Measurements from ENCODE around the gene RAB39B. TPM values are rescaled to one million over a fixed set of nuclear protein-coding genes. Genes with fewer than 3 reads are reported as not detected.
"Not testable (repeated sequence)": the region's sequence is repeated elsewhere in the genome, so short reads cannot be mapped to it uniquely, and the experiment has no call there.

Gene RAB39B
- polyA plus RNA-seq, 1 donor (not counting 4 experiments of a cell fraction or from before 2014, with no cell fraction given): 0.07 TPM

- Histone ChIP-seq H3K9me1 (ENCODE audit: control insufficient read depth, extremely low read depth, insufficient read depth, low read length) (no peaks in the 10 kb centered on the region), H3K36me3 (ENCODE audit: control insufficient read depth in 2 of 2, extremely low read depth in 1 of 2, insufficient read depth in 2 of 2, low read length in 2 of 2) (peaks cover 3 to 5% of the 10 kb centered on the region in 2 experiments), H4K20me1 (ENCODE audit: control insufficient read depth, extremely low read depth, insufficient read depth, low read length) (no peaks in the 10 kb centered on the region), H3K9me3 (ENCODE audit: control insufficient read depth, low read depth, low read length) (no peaks in the 10 kb centered on the region), H3K27me3 (ENCODE audit: control insufficient read depth, extremely low read depth, insufficient read depth, low read length) (no peaks in the 10 kb centered on the region), H3K4me1 (ENCODE audit: control insufficient read depth, extremely low read depth, insufficient read depth, low read length) (peaks cover 7% of the 10 kb centered on the region), H3K79me2 (ENCODE audit: control insufficient read depth, insufficient read depth, low read length) (peaks cover 6% of the 10 kb centered on the region), H2AFZ (ENCODE audit: control insufficient read depth, low read length) (no peak overlapping the region), H3K9ac (ENCODE audit: control insufficient read depth, extremely low read depth, insufficient read depth, low read length) (no peak overlapping the region), H3K27ac (ENCODE audit: control insufficient read depth, insufficient read depth, low read length) (no peak overlapping the region), H3K4me3 (ENCODE audit: control insufficient read depth in 2 of 3, extremely low read depth in 1 of 3, insufficient read depth in 2 of 3, low read depth in 1 of 3, low read length in 3 of 3) (no peak overlapping the region), H3K4me2 (ENCODE audit: control insufficient read depth, extremely low read depth, insufficient read depth, low read depth, low read length) (no peak overlapping the region)
- no peak for FAIRE-seq
- dilution Hi-C loops (cut with MboI; ENCODE audit: extremely low pct_ligation_motif_present, low sequenced_read_pairs): no loop called here
- no peak for DNase-seq (ENCODE audit: low read depth, low spot score)
- no peak for TF ChIP-seq CTCF (optimal IDR thresholded peaks at IDR 0.05 in 1 of 3, IDR thresholded peaks at IDR 0.05 in 1 of 3, conservative IDR thresholded peaks at IDR 0.05 in 1 of 3; ENCODE audit: extremely low read depth in 1 of 3, insufficient read depth in 2 of 3, low read length in 3 of 3)
- TF ChIP-seq EZH2 (IDR thresholded peaks at IDR 0.05; ENCODE audit: low read length): no peak
These were observed 33.1 kb downstream of the RAB39B start for GRCh38 chrX:155231163-155231562.

GRCh38 chrX:155225774-155226173, 38.5 kb downstream of the RAB39B start:
- Histone ChIP-seq H3K27me3 (ENCODE audit: control insufficient read depth, extremely low read depth, insufficient read depth, low read length) (no peaks in the 10 kb centered on the region), H2AFZ (ENCODE audit: control insufficient read depth, low read length) (no peak overlapping the region), H3K9ac (ENCODE audit: control insufficient read depth, extremely low read depth, insufficient read depth, low read length) (no peak overlapping the region), H3K4me3 (ENCODE audit: control insufficient read depth in 2 of 3, extremely low read depth in 1 of 3, insufficient read depth in 2 of 3, low read depth in 1 of 3, low read length in 3 of 3) (no peak overlapping the region), H3K79me2 (ENCODE audit: control insufficient read depth, insufficient read depth, low read length) (peaks cover 3% of the 10 kb centered on the region), H3K4me2 (ENCODE audit: control insufficient read depth, extremely low read depth, insufficient read depth, low read depth, low read length) (no peak overlapping the region), H4K20me1 (ENCODE audit: control insufficient read depth, extremely low read depth, insufficient read depth, low read length) (no peaks in the 10 kb centered on the region), H3K27ac (ENCODE audit: control insufficient read depth, insufficient read depth, low read length) (no peak overlapping the region), H3K36me3 (ENCODE audit: control insufficient read depth in 2 of 2, extremely low read depth in 1 of 2, insufficient read depth in 2 of 2, low read length in 2 of 2) (peaks cover 0 to 3% of the 10 kb centered on the region in 2 experiments), H3K9me3 (ENCODE audit: control insufficient read depth, low read depth, low read length) (no peaks in the 10 kb centered on the region), H3K9me1 (ENCODE audit: control insufficient read depth, extremely low read depth, insufficient read depth, low read length) (no peaks in the 10 kb centered on the region), H3K4me1 (ENCODE audit: control insufficient read depth, extremely low read depth, insufficient read depth, low read length) (peaks cover under 1% of the 10 kb centered on the region)
- TF ChIP-seq EZH2 (IDR thresholded peaks at IDR 0.05; ENCODE audit: low read length) (no peak), CTCF (optimal IDR thresholded peaks at IDR 0.05 in 1 of 3, IDR thresholded peaks at IDR 0.05 in 1 of 3, conservative IDR thresholded peaks at IDR 0.05 in 1 of 3; ENCODE audit: extremely low read depth in 1 of 3, insufficient read depth in 2 of 3, low read length in 3 of 3) (no peak)
- DNase-seq (ENCODE audit: low read depth, low spot score) (no peak), FAIRE-seq (no peak)
- dilution Hi-C loops (cut with MboI; ENCODE audit: extremely low pct_ligation_motif_present, low sequenced_read_pairs): no loop called here

GRCh38 chrX:155223746-155224145, 40.5 kb downstream of the RAB39B start:
- H3K36me3 ChIP-seq (ENCODE audit: control insufficient read depth in 2 of 2, extremely low read depth in 1 of 2, insufficient read depth in 2 of 2, low read length in 2 of 2); H2AFZ ChIP-seq (ENCODE audit: control insufficient read depth, low read length); H3K9ac ChIP-seq (ENCODE audit: control insufficient read depth, extremely low read depth, insufficient read depth, low read length); H3K4me2 ChIP-seq (ENCODE audit: control insufficient read depth, extremely low read depth, insufficient read depth, low read depth, low read length); DNase-seq (ENCODE audit: low read depth, low spot score); H3K9me3 ChIP-seq (ENCODE audit: control insufficient read depth, low read depth, low read length); H3K27ac ChIP-seq (ENCODE audit: control insufficient read depth, insufficient read depth, low read length); dilution Hi-C loops (cut with MboI; ENCODE audit: extremely low pct_ligation_motif_present, low sequenced_read_pairs); H3K27me3 ChIP-seq (ENCODE audit: control insufficient read depth, extremely low read depth, insufficient read depth, low read length); H4K20me1 ChIP-seq (ENCODE audit: control insufficient read depth, extremely low read depth, insufficient read depth, low read length); H3K4me3 ChIP-seq (ENCODE audit: control insufficient read depth in 2 of 3, extremely low read depth in 1 of 3, insufficient read depth in 2 of 3, low read depth in 1 of 3, low read length in 3 of 3); H3K9me1 ChIP-seq (ENCODE audit: control insufficient read depth, extremely low read depth, insufficient read depth, low read length); FAIRE-seq; H3K79me2 ChIP-seq (ENCODE audit: control insufficient read depth, insufficient read depth, low read length); H3K4me1 ChIP-seq (ENCODE audit: control insufficient read depth, extremely low read depth, insufficient read depth, low read length): not testable (repeated sequence)

All from keratinocyte (primary cell).